Measurements from ENCODE around the gene DGKE.

Gene DGKE

DNA sequence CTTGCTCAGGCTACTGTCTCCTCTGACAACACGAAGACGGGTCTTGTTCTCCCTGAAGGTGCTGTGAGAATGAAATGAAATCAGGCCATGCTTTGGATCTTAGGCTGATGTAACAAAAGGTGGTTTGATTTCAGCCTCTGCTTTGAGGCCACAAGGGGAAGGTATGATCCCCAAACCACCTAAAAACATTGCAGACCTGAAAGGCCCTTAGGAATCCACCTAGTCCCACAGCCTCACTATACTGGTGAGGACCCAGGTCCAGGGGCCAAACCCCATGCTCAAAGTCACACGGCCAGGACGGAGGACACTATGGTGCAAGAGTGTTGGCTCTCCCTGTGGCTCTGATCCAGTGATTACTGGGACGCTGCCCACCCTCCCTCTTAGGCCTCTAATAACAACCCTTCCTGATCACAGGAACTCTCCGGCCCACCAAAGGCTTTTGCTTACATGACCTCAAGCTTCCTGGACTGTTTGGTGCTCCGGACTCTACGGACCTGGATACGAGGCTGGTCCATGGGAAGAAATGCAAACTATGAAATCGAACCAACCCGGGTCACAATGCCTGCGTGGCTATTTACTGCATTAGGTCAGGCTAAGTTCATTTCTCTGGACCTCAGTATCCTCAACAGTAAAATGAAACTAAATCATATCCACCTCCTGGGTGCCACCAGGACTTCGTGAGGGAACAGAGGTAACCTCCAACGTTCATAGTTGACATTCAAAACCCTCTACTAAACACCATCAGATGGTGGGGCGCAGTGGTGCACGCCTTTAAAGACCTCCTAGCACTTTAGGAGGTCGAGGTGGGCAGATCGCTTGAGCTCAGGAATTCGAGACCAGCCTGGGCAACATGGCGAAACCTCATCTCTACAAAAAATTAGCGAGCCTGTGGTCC, 78.4 kb downstream of the DGKE start:
- H3K4me3 ChIP-seq (ENCODE audit: low read depth, low read length) = peak overlapping the region; percentile 67
- TF ChIP-seq, protein P1, sequence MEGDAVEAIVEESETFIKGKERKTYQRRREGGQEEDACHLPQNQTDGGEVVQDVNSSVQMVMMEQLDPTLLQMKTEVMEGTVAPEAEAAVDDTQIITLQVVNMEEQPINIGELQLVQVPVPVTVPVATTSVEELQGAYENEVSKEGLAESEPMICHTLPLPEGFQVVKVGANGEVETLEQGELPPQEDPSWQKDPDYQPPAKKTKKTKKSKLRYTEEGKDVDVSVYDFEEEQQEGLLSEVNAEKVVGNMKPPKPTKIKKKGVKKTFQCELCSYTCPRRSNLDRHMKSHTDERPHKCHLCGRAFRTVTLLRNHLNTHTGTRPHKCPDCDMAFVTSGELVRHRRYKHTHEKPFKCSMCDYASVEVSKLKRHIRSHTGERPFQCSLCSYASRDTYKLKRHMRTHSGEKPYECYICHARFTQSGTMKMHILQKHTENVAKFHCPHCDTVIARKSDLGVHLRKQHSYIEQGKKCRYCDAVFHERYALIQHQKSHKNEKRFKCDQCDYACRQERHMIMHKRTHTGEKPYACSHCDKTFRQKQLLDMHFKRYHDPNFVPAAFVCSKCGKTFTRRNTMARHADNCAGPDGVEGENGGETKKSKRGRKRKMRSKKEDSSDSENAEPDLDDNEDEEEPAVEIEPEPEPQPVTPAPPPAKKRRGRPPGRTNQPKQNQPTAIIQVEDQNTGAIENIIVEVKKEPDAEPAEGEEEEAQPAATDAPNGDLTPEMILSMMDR (IDR thresholded peaks at IDR 0.05; ENCODE audit: low read depth, low read length, missing control alignments) = no peak
- no peak for DNase-seq (ENCODE audit: low read depth)
- in situ Hi-C loops (cut with HindIII; ENCODE audit: low sequenced_read_pairs) = no loop called here

DNA sequence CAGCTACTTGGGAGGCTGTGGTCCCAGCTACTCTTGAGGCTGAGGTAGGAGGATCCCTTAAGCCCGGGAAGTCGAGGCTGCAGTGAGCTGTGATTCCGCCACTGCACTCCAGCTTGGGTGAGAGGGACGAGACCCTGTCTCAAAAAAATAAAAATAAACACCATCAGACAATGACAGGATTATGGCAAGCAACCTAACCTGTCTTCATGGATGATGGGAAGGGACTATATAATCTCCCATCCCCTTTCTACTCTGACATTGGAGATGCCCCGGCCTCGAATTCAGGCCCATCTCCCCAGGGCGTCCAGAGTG, 79.0 kb downstream of the DGKE start:
- TF ChIP-seq, protein P1 (IDR thresholded peaks at IDR 0.05; ENCODE audit: low read depth, low read length, missing control alignments) = no peak
- in situ Hi-C loops (cut with HindIII; ENCODE audit: low sequenced_read_pairs) = no loop called here
- peak overlapping the region; percentile 67 for H3K4me3 ChIP-seq (ENCODE audit: low read depth, low read length)
- DNase-seq (ENCODE audit: low read depth) = no peak

DNA sequence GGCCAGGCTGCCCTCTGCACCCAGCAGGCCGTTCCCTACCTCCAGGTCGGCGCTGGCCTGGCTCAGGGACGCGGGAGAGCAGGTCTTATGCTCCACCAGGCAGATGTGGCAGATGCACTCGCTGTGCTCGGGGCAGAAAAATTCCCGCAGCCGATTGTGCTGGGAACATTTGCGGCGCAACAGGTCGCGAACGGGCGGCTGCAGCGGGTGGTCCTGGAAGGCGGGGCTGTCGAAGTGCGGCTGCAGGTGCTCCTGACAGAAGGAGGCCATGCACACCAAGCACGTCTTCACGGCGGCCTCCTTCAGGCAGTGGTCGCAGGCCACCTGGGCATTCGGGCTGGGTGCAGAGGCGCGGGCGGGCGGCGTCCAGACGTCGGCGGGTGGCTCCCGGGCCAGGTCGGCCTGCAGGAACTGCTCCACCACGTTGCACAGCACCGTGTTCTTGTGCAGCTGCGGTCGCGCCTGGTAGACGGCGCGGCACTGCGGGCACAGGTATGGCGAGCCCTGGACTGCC, 79.5 kb downstream of the DGKE start:
- TF ChIP-seq, protein P1 (IDR thresholded peaks at IDR 0.05; ENCODE audit: low read depth, low read length, missing control alignments) = no peak
- in situ Hi-C loops (cut with HindIII; ENCODE audit: low sequenced_read_pairs) = no loop called here
- H3K4me3 ChIP-seq (ENCODE audit: low read depth, low read length) = peak overlapping the region; percentile 67
- no peak for DNase-seq (ENCODE audit: low read depth)

DNA sequence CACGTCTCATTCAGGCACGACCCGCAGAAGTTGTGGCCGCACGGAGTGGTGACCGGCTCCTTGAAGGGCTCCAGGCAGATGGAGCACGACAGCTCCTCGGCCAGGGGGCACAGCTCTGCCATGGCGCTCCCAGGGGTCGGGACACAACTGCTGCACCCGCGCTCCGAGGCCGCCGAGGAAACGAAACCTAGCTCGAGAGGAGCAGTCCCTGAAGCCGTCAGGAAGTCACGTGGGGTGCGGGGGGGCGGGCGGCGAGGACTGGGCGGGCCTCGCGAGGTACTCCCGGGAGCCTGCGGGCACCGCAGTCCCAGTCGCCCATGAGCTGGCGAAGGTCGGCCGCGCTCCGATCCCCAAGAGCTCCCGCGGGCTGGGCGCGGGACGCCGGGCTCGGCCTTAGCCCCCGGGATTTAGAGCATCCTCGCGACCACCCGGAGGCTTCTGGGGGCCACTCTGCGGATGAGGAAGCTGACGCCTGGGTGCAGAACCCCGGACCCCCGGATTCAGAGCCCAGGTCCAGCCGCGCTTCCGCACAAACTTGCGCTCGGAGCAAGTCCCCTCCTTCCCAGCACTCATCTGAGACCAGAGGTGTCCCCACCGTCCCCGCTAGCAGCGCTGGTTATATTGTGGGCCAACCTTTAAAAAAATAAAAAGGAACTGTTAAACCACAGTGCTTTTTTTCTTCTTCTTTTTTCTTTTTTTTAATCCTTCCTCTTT, 80.1 kb downstream of the DGKE start, which contains the start of gene TRIM25:
Gene TRIM25 (minus strand): TSS at position 183 of the 714 bp plus-strand sequence. CDS start 61 bp downstream, at position 122.
- in situ Hi-C loops (cut with HindIII; ENCODE audit: low sequenced_read_pairs) = no loop called here
- peak; percentile 26 for DNase-seq (ENCODE audit: low read depth)
- TF ChIP-seq, protein P1 (IDR thresholded peaks at IDR 0.05; ENCODE audit: low read depth, low read length, missing control alignments) = no peak
- peak within 1 kb of the TSS; percentile 67 for H3K4me3 ChIP-seq (ENCODE audit: low read depth, low read length)

DNA sequence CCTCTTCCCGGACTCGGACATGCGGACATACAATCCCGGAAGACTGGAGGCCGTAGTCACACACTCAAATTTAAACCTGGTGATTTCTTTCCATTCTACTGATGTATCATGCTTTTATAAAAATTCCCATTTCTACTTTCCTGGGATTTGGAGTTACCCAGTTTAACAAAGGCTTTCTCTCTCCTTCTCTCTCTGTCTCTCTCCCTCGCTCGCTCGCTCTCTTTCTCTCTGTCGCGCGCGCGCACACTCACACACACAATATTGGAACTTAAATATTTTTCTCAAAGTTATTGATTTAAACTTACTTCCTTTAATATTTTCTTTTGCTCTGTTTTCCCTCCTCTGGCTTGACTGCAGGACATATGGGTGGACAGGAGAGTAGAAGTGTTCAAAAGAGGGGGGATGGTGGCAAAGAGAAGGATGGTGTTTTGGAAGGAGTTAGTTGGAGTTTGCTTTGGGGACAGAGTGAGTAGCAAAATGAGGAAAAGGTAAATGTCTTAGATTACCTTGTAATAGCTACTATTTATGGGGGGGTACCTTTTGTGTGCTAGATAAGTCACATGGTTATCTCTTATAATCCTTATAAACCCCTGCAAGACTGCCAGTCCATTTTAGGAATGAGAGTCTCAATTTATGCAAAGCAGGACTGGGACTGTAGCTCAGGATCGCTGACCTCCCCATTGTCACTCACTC, 80.8 kb downstream of the DGKE start:
- no peak for DNase-seq (ENCODE audit: low read depth)
- peak overlapping the region; percentile 67 for H3K4me3 ChIP-seq (ENCODE audit: low read depth, low read length)
- TF ChIP-seq, protein P1 (IDR thresholded peaks at IDR 0.05; ENCODE audit: low read depth, low read length, missing control alignments) = no peak
- in situ Hi-C loops (cut with HindIII; ENCODE audit: low sequenced_read_pairs) = no loop called here

Measured in astrocyte of the cerebellum (primary cell).